Pancreas (tissue), 10 donors: ENCODE data around the gene TRMT112. TPM values are rescaled to one million over a fixed set of nuclear protein-coding genes. Genes with fewer than 3 reads are reported as not detected.
A peak's percentile ranks its signal among the peaks of the same experiment; 100 is the strongest.

Experiments used
- ATAC-seq, 4 donors: fragments of 200-7000 bp; cut with Tn5 transposase; one replicate each; pipeline versions ENCODE4 v1.8.0 to v1.9.1; 2020; ENCODE audit warnings: mild to moderate bottlenecking in 4 of 4, moderate library complexity in 4 of 4
- DNase-seq, 6 donors: peaks; one replicate each; pipeline ENCODE4 v3.0.0-alpha.2; 2020
- FAIRE-seq: peaks from 2 replicates; lab custom pipeline; 2012; peaks lifted over from hg19 to GRCh38; lab: Jason Lieb, UNC
- H3K27ac ChIP-seq, 4 donors: fragments of 200-600 bp; sonication (generic); 1 replicate in 3 of 4; 2 replicates in 1 of 4; pipeline versions ENCODE4 v1.5.0 to v1.8.0; 2020
- H3K27me3 ChIP-seq, 4 donors: fragments of 200-600 bp; one replicate each; pipeline ENCODE4 v1.8.0; 2021
- H3K36me3 ChIP-seq, 3 donors: fragments of 200-600 bp; sonication (generic) in 1 of 3; one replicate each; pipeline versions ENCODE4 v1.5.0 to v1.8.0; 2020 to 2021
- H3K4me1 ChIP-seq, 3 donors: fragments of 200-600 bp; one replicate each; pipeline ENCODE4 v1.8.0; 2021
- H3K4me3 ChIP-seq, 4 donors: fragments of 200-600 bp; sonication (generic) in 2 of 4; one replicate each; pipeline versions ENCODE4 v1.5.0 to v1.8.0; 2020 to 2021
- H3K9me3 ChIP-seq, 4 donors: fragments of 200-600 bp; one replicate each; pipeline ENCODE4 v1.8.0; 2021
- WGBS, 2 donors: extraction: QIAGEN DNeasy Blood & Tissue Kit; methylation state at CpG; one replicate each; pipeline ENCODE4 v1.1.7; 2013; 5-methylcytosine and 5-hydroxymethylcytosine counted together
- intact Hi-C, 3 donors: fragments of 100-400 bp; cut with DNase I; formaldehyde crosslinking; loops; one replicate each; pipeline versions ENCODE4 v1.11.1 to v1.14.2; 2022
- microRNA-seq, 2 donors: library from miRNA; unstranded; fragments of <30 nt; microRNA quantifications; one replicate each; pipeline versions ENCODE4 to v1.1.0, GENCODE V29; 2019 to 2020
- polyA plus RNA-seq, 2 donors: library from polyadenylated mRNA; stranded (reverse); fragments of 200-250 nt; gene quantifications; one replicate each; pipeline ENCODE4 v1.2.3, GENCODE V29; 2013
- total RNA-seq, 6 donors: library from RNA; stranded (reverse); fragmentation: NEBNext Ultra II Directional in 4 of 6; extraction: Animal tissue kit (Norgen Biotek cat#: 25700) in 4 of 6; gene quantifications; one replicate each; pipeline versions ENCODE4 v1.2.1 to v1.2.4, GENCODE V29; 2021 to 2023
- TF ChIP-seq, protein P1 (sequence below), 4 donors: fragments of 200-600 bp; sonication (generic) in 3 of 4; IDR thresholded peaks; one replicate each; pipeline versions ENCODE4 v1.5.0 to v1.8.0; 2021; ENCODE audit warnings: antibody characterized with exemption in 4 of 4
- donor health status: healthy with polysubstance abuse.
- donor health status: DM: no; HTN: no; CAD: no; lungs with moderate emphysema.
- donor health status: DM: no; HTN: no; CAD: no.
- donor health status: control.
- donor health status: control.
- donor health status: Bipolar disorder and iron deficiency.
- donor health status: DM: yes; HTN: yes; CAD: no.
- donor health status: DM: no; HTN: no; CAD: no.
- donor health status: DM: no; HTN: no; CAD: no.
- donor health status: DM: yes; HTN: yes; CAD: no.

TRMT112 gene
- total and polyA plus RNA-seq, 8 donors: 53.3 to 157 (median 73.5) TPM

DNA sequence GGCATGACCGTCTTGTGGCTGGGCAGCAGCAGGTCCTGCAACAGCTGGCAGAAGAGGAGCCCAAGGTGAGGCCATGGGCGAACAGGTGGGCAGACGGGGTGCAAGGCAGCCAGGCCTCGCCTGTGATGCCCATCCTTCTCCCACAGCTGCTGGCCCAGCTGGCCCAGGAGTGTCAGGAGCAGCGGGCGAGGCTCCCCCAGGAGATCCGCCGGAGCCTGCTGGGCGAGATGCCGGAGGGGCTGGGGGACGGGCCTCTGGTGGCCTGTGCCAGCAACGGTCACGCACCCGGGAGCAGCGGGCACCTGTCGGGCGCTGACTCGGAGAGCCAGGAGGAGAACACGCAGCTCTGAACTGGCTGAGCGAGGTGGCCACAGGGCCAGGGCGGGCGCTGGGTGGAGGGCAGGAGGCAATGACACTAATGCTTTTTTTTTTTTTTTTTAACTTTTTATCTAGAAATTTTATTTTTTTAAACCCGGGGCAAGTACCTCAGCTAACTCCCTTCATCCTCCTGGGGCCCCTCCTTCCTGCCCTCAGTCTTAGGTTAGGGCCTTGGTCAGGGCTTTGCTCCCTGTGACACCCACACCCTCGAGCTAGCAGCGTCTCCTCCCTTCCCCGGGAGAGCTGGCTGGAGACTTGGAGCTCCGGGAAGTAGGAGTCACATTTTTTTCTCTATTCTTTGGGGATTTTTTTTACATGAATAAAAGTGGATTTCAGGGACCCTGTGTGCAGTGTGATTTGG lies 50.0 kb downstream of the TRMT112 start:
- Histone ChIP-seq H3K27me3 (no peaks in the 10 kb centered on the region), H3K27ac (peak overlapping the region in 3 of 4 donors; percentile 95 to 96 (median 96)), H3K4me3 (no peak overlapping the region), H3K36me3 (no peaks in the 10 kb centered on the region), H3K4me1 (peaks cover 0 to 12% (median 5%) of the 10 kb centered on the region in 3 donors), H3K9me3 (no peaks in the 10 kb centered on the region)
- FAIRE-seq (no peak), DNase-seq (peak in 3 of 6 donors; percentile 64 to 82 (median 65)), ATAC-seq (no peak)
- intact Hi-C loops: no loop called here
- TF ChIP-seq, protein P1, sequence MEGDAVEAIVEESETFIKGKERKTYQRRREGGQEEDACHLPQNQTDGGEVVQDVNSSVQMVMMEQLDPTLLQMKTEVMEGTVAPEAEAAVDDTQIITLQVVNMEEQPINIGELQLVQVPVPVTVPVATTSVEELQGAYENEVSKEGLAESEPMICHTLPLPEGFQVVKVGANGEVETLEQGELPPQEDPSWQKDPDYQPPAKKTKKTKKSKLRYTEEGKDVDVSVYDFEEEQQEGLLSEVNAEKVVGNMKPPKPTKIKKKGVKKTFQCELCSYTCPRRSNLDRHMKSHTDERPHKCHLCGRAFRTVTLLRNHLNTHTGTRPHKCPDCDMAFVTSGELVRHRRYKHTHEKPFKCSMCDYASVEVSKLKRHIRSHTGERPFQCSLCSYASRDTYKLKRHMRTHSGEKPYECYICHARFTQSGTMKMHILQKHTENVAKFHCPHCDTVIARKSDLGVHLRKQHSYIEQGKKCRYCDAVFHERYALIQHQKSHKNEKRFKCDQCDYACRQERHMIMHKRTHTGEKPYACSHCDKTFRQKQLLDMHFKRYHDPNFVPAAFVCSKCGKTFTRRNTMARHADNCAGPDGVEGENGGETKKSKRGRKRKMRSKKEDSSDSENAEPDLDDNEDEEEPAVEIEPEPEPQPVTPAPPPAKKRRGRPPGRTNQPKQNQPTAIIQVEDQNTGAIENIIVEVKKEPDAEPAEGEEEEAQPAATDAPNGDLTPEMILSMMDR (IDR thresholded peaks at IDR 0.05): no peak
- 88 to 90% methylated on average over 27 of the region's 27 CpGs for WGBS, 2 donors

Small RNAs within 50 kb of the gene (microRNA-seq; reads per million reads assigned to microRNA genes)
- 0 to 1.2 reads per million in 2 donors for gene MIR7155

Other genes with a start within 250 kb of the TRMT112 start
- 10 to 100 TPM; 26.0 to 37.8 (median 30.3) TPM for gene MACROD1, start 151.4 kb downstream of the TRMT112 start, total RNA-seq
- gene MACROD1, start 151.4 kb downstream of the TRMT112 start, polyA plus RNA-seq: 100 to 1,000 TPM in 1 of 2 donors, 10 to 100 TPM in 1; 85.1 to 126 TPM
- gene STIP1, start 131.4 kb downstream of the TRMT112 start, total RNA-seq: 10 to 100 TPM; 23.7 to 73.0 (median 39.3) TPM
- gene STIP1, start 131.4 kb downstream of the TRMT112 start, polyA plus RNA-seq: 10 to 100 TPM; 34.2 to 37.6 TPM
- gene FERMT3, start 110.8 kb downstream of the TRMT112 start, total RNA-seq: 10 to 100 TPM in 2 of 6 donors, 1 to 10 TPM in 4; 1.9 to 16.3 (median 6.3) TPM
- 10 to 100 TPM in 1 of 2 donors, 1 to 10 TPM in 1; 9.7 to 12.6 TPM for gene FERMT3, start 110.8 kb downstream of the TRMT112 start, polyA plus RNA-seq
- gene TRPT1, start 91.4 kb downstream of the TRMT112 start, total RNA-seq: 10 to 100 TPM; 18.6 to 33.1 (median 25.8) TPM
- 10 to 100 TPM; 74.6 to 78.7 TPM for gene TRPT1, start 91.4 kb downstream of the TRMT112 start, polyA plus RNA-seq
- 10 to 100 TPM; 32.6 to 46.0 (median 38.4) TPM for gene NUDT22, start 91.3 kb downstream of the TRMT112 start, total RNA-seq
- gene NUDT22, start 91.3 kb downstream of the TRMT112 start, polyA plus RNA-seq: 100 to 1,000 TPM in 1 of 2 donors, 10 to 100 TPM in 1; 69.7 to 115 TPM
- 10 to 100 TPM; 28.1 to 39.1 (median 33.0) TPM for gene DNAJC4, start 87.0 kb downstream of the TRMT112 start, total RNA-seq
- 100 to 1,000 TPM in 1 of 2 donors, 10 to 100 TPM in 1; 92.9 to 125 TPM for gene DNAJC4, start 87.0 kb downstream of the TRMT112 start, polyA plus RNA-seq
- 10 to 100 TPM; 54.1 to 87.1 (median 62.2) TPM for gene VEGFB, start 83.0 kb downstream of the TRMT112 start, total RNA-seq
- 100 to 1,000 TPM in 1 of 2 donors, 10 to 100 TPM in 1; 61.2 to 115 TPM for gene VEGFB, start 83.0 kb downstream of the TRMT112 start, polyA plus RNA-seq
- gene FKBP2, start 76.5 kb downstream of the TRMT112 start, total RNA-seq: 10 to 100 TPM; 37.8 to 64.1 (median 45.6) TPM
- gene FKBP2, start 76.5 kb downstream of the TRMT112 start, polyA plus RNA-seq: 100 to 1,000 TPM; 307 to 344 TPM
- gene PPP1R14B, start 70.6 kb downstream of the TRMT112 start, total RNA-seq: 100 to 1,000 TPM; 106 to 177 (median 119) TPM
- 100 to 1,000 TPM in 1 of 2 donors, 10 to 100 TPM in 1; 81.6 to 180 TPM for gene PPP1R14B, start 70.6 kb downstream of the TRMT112 start, polyA plus RNA-seq
- 10 to 100 TPM in 1 of 6 donors, 1 to 10 TPM in 5; 5.7 to 13.1 (median 6.9) TPM for gene PLCB3, start 66.0 kb downstream of the TRMT112 start, total RNA-seq
- 10 to 100 TPM in 1 of 2 donors, 1 to 10 TPM in 1; 6.5 to 11.8 TPM for gene PLCB3, start 66.0 kb downstream of the TRMT112 start, polyA plus RNA-seq
- 10 to 100 TPM; 21.5 to 28.2 (median 23.6) TPM for gene BAD, start 32.9 kb downstream of the TRMT112 start, total RNA-seq
- 10 to 100 TPM; 48.6 to 66.3 TPM for gene BAD, start 32.9 kb downstream of the TRMT112 start, polyA plus RNA-seq
- 10 to 100 TPM in 4 of 6 donors, 1 to 10 TPM in 2; 7.1 to 27.9 (median 11.1) TPM for gene GPR137, start 31.7 kb downstream of the TRMT112 start, total RNA-seq
- 10 to 100 TPM; 18.5 to 19.3 TPM for gene GPR137, start 31.7 kb downstream of the TRMT112 start, polyA plus RNA-seq
- gene KCNK4, start 26.3 kb downstream of the TRMT112 start, total RNA-seq: not detected
- not detected for gene KCNK4, start 26.3 kb downstream of the TRMT112 start, polyA plus RNA-seq
- gene CATSPERZ, start 17.2 kb downstream of the TRMT112 start, total RNA-seq: under 1 TPM in 1 of 6 donors, not detected in 5; 0.51 TPM
- 1 to 10 TPM in 1 of 2 donors, under 1 TPM in 1; 0.27 to 1.5 TPM for gene CATSPERZ, start 17.2 kb downstream of the TRMT112 start, polyA plus RNA-seq
- 10 to 100 TPM; 28.0 to 50.7 (median 37.9) TPM for gene ESRRA, start 12.0 kb downstream of the TRMT112 start, total RNA-seq
- gene ESRRA, start 12.0 kb downstream of the TRMT112 start, polyA plus RNA-seq: 10 to 100 TPM; 61.0 to 62.3 TPM
- 100 to 1,000 TPM in 1 of 6 donors, 10 to 100 TPM in 5; 59.0 to 102 (median 80.6) TPM for gene PRDX5, start 562 bp upstream of the TRMT112 start, total RNA-seq
- 100 to 1,000 TPM; 204 to 245 TPM for gene PRDX5, start 562 bp upstream of the TRMT112 start, polyA plus RNA-seq
- gene CCDC88B, start 22.6 kb upstream of the TRMT112 start, total RNA-seq: 10 to 100 TPM in 1 of 6 donors, 1 to 10 TPM in 5; 3.0 to 11.2 (median 4.7) TPM
- 10 to 100 TPM; 31.0 to 50.0 TPM for gene CCDC88B, start 22.6 kb upstream of the TRMT112 start, polyA plus RNA-seq
- 10 to 100 TPM in 2 of 6 donors, 1 to 10 TPM in 4; 7.4 to 16.3 (median 9.0) TPM for gene RPS6KA4, start 41.6 kb upstream of the TRMT112 start, total RNA-seq
- gene RPS6KA4, start 41.6 kb upstream of the TRMT112 start, polyA plus RNA-seq: 10 to 100 TPM; 15.4 to 18.8 TPM
- under 1 TPM in 4 of 6 donors, not detected in 2; 0.22 to 0.95 (median 0.35) TPM for gene SLC22A11, start 238.4 kb upstream of the TRMT112 start, total RNA-seq
- gene SLC22A11, start 238.4 kb upstream of the TRMT112 start, polyA plus RNA-seq: under 1 TPM; 0.09 to 0.27 TPM